ENCODE measurements around the gene NTNG1. TPM values are rescaled to one million over a fixed set of nuclear protein-coding genes. Genes with fewer than 3 reads are reported as not detected.

The NTNG1 gene
- total and polyA plus RNA-seq, 2 of the 13 experiments (the other 11 are each of a cell fraction or from before 2014, with no cell fraction given) = not detected

DNA sequence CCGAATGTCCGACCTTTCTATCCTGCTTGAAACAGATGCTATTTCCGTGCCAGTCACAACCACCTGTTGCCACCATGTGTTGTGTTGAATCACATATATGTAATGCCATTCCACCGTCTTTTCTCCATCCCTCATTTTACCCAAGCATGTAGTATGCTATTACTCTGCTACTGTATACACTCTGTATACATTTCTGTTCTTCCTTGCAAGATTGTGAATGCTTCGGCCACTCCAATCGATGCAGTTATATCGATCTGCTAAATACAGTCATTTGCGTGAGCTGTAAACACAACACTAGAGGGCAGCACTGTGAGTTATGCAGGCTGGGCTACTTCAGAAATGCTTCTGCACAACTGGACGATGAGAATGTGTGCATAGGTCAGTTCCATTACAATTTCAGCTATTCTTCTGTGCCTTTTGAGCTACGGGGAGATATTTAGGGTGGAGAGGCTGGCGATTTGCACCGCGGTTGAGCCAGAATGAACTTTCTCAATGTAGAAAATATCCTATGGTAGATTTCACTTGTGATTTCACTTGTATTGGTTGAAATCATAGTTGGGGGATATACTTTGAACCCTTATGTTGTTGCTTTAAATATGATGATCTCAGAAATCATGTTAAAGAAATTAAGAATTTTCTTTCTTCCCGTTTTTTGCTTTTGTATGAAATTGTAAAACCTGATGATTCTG lies 289.8 kb downstream of the NTNG1 start (continued):
- TF ChIP-seq, protein P1, sequence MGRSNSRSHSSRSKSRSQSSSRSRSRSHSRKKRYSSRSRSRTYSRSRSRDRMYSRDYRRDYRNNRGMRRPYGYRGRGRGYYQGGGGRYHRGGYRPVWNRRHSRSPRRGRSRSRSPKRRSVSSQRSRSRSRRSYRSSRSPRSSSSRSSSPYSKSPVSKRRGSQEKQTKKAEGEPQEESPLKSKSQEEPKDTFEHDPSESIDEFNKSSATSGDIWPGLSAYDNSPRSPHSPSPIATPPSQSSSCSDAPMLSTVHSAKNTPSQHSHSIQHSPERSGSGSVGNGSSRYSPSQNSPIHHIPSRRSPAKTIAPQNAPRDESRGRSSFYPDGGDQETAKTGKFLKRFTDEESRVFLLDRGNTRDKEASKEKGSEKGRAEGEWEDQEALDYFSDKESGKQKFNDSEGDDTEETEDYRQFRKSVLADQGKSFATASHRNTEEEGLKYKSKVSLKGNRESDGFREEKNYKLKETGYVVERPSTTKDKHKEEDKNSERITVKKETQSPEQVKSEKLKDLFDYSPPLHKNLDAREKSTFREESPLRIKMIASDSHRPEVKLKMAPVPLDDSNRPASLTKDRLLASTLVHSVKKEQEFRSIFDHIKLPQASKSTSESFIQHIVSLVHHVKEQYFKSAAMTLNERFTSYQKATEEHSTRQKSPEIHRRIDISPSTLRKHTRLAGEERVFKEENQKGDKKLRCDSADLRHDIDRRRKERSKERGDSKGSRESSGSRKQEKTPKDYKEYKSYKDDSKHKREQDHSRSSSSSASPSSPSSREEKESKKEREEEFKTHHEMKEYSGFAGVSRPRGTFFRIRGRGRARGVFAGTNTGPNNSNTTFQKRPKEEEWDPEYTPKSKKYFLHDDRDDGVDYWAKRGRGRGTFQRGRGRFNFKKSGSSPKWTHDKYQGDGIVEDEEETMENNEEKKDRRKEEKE (IDR thresholded peaks at IDR 0.05) = no peak
- TF ChIP-seq BRCA1 (CRISPR knock-in tag; IDR thresholded peaks at IDR 0.05) (no peak), ZNF205 (CRISPR knock-in tag; IDR thresholded peaks at IDR 0.05) (0 out of 2 replicates have a peak, but pooled peaks have one; percentile 28), HCFC1 (IDR thresholded peaks at IDR 0.05; ENCODE audit: low read depth, low read length) (no peak), TARDBP (CRISPR knock-in tag; IDR thresholded peaks at IDR 0.05) (0 out of 2 replicates have a peak, but pooled peaks have one; percentile 52), ZNF672 (CRISPR knock-in tag; IDR thresholded peaks at IDR 0.05) (no peak), ZNF652 (CRISPR knock-in tag; IDR thresholded peaks at IDR 0.05; ENCODE audit: borderline replicate concordance, low read depth) (no peak), HDAC1 (CRISPR knock-in tag; IDR thresholded peaks at IDR 0.05) (peak; percentile 28; the same call in 1 of the 2 replicates), ZBTB20 (CRISPR knock-in tag; IDR thresholded peaks at IDR 0.05; ENCODE audit: borderline replicate concordance, low read depth) (no peak), NFIC (IDR thresholded peaks at IDR 0.05; ENCODE audit: low read length) (no peak), ZNF180 (CRISPR knock-in tag; IDR thresholded peaks at IDR 0.05; ENCODE audit: borderline replicate concordance, low read depth) (no peak), ZNF614 (CRISPR knock-in tag; IDR thresholded peaks at IDR 0.05; ENCODE audit: borderline replicate concordance) (0 out of 2 replicates have a peak, but pooled peaks have one; percentile 42), ZNF589 (CRISPR knock-in tag; conservative IDR thresholded peaks at IDR 0.05) (no peak), ZBTB42 (CRISPR knock-in tag; IDR thresholded peaks at IDR 0.05) (no peak), CREB1 (IDR thresholded peaks at IDR 0.05) (no peak), CREB1 (CRISPR knock-in tag; IDR thresholded peaks at IDR 0.05) (no peak), BCL6 (CRISPR knock-in tag; IDR thresholded peaks at IDR 0.05) (peak; percentile 26; the same call in 1 of the 2 replicates), TMF1 (CRISPR knock-in tag; IDR thresholded peaks at IDR 0.05; ENCODE audit: low read depth) (no peak), ARHGAP35 (CRISPR knock-in tag; IDR thresholded peaks at IDR 0.05; ENCODE audit: borderline replicate concordance) (no peak), ZNF224 (CRISPR knock-in tag; IDR thresholded peaks at IDR 0.05) (no peak), ZNF350 (CRISPR knock-in tag; IDR thresholded peaks at IDR 0.05; ENCODE audit: borderline replicate concordance, low read depth) (no peak), DNMT1 (CRISPR knock-in tag; IDR thresholded peaks at IDR 0.05) (no peak)
- TF ChIP-seq, protein P2, sequence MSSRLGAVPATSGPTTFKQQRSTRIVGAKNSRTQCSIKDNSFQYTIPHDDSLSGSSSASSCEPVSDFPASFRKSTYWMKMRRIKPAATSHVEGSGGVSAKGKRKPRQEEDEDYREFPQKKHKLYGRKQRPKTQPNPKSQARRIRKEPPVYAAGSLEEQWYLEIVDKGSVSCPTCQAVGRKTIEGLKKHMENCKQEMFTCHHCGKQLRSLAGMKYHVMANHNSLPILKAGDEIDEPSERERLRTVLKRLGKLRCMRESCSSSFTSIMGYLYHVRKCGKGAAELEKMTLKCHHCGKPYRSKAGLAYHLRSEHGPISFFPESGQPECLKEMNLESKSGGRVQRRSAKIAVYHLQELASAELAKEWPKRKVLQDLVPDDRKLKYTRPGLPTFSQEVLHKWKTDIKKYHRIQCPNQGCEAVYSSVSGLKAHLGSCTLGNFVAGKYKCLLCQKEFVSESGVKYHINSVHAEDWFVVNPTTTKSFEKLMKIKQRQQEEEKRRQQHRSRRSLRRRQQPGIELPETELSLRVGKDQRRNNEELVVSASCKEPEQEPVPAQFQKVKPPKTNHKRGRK (CRISPR knock-in tag; IDR thresholded peaks at IDR 0.05) = no peak
- TF ChIP-seq, protein P3, sequence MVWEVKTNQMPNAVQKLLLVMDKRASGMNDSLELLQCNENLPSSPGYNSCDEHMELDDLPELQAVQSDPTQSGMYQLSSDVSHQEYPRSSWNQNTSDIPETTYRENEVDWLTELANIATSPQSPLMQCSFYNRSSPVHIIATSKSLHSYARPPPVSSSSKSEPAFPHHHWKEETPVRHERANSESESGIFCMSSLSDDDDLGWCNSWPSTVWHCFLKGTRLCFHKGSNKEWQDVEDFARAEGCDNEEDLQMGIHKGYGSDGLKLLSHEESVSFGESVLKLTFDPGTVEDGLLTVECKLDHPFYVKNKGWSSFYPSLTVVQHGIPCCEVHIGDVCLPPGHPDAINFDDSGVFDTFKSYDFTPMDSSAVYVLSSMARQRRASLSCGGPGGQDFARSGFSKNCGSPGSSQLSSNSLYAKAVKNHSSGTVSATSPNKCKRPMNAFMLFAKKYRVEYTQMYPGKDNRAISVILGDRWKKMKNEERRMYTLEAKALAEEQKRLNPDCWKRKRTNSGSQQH (CRISPR knock-in tag; IDR thresholded peaks at IDR 0.05; ENCODE audit: low read depth) = no peak
- TF ChIP-seq, protein P4, sequence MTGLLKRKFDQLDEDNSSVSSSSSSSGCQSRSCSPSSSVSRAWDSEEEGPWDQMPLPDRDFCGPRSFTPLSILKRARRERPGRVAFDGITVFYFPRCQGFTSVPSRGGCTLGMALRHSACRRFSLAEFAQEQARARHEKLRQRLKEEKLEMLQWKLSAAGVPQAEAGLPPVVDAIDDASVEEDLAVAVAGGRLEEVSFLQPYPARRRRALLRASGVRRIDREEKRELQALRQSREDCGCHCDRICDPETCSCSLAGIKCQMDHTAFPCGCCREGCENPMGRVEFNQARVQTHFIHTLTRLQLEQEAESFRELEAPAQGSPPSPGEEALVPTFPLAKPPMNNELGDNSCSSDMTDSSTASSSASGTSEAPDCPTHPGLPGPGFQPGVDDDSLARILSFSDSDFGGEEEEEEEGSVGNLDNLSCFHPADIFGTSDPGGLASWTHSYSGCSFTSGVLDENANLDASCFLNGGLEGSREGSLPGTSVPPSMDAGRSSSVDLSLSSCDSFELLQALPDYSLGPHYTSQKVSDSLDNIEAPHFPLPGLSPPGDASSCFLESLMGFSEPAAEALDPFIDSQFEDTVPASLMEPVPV (CRISPR knock-in tag; IDR thresholded peaks at IDR 0.05) = no peak
